Bone marrow (tissue), 2 donors: ENCODE data around the gene DNMT3A.

Source experiments
- DNase-seq, 2 donors: peaks; one replicate each; lab custom pipeline; 2025; lab: John Stamatoyannopoulos, UW

DNMT3A gene

DNA sequence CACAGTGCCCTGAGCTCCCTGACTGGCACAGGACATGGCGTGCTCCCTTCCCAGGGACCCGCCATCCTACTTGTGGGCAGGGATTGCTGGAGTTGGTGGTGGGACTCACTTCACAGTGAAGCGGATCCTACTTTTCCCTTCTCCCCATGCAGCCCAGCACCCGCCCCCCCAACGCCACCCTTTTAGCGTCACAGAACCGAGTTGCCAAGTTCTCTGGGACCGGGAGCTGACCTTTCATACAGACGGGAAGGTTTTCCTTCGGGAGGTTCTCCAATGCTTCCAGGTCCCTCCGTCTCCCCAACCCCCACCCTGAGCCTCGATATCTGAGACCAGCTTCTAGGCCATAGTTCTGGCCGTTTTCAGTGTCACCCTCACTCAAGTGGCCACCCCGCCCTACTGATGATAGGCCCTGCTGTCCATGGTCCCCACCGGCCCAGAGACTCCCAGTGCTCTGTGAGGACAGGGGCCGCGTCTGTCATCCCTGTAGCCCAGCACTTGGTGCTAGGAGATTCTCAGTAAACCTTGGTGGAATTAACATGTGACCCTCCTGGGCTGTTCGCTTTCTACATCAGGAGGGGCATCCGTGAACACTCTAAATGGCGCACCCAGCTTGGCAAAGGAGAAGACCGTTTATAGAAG, 1.6 kb upstream of the DNMT3A start:
- DNase-seq, result no peak

GRCh38 chr2:25342372-25343186, 854 bp upstream of the DNMT3A start:
- DNase-seq, result peak; percentile 41 to 64

DNA sequence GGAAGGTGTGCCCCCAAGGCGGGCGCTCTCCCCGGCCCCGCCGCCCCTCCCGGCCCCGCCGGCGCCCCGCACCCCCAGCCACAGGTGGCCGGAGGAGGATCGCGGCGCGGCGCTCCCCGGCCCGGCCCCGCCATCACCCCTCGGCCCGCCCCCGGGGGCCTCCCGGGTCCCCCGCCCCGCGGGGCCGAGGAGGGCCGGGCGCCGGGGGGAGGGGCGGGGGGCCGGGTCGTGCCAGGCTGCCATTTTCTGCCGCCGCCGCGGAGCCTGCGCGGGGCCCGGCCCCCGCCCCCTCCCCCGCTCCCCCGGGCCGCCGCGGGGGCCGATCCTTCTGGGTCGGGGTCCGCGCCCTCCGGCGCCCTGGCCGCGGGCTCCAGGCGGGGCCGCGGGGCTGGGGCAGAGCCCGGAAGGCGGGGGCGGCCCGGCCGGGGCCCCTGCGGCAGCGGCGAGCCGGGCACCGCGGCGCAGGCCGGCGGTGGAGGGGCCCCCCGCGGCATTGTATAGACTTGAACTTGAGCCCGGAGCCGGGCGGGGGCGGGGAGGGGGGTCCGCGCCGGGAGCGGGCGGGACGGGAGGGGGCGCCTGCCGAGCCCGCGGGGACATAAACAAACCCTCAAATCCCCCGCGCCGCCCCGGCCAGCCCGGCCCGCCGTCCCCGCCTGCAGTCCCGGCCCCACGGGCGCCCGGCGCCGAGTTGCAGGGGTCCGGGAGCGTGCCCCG, 556 bp downstream of the DNMT3A start:
- DNase-seq, result no peak

GRCh38 chr2:25340181-25340921, 1.4 kb downstream of the DNMT3A start:
- DNase-seq, result no peak

- no peak for DNase-seq
Measured at GRCh38 chr2:25339791-25340180, 1.9 kb downstream of the DNMT3A start.

GRCh38 chr2:25339211-25339674, 2.5 kb downstream of the DNMT3A start:
- DNase-seq, result no peak

DNA sequence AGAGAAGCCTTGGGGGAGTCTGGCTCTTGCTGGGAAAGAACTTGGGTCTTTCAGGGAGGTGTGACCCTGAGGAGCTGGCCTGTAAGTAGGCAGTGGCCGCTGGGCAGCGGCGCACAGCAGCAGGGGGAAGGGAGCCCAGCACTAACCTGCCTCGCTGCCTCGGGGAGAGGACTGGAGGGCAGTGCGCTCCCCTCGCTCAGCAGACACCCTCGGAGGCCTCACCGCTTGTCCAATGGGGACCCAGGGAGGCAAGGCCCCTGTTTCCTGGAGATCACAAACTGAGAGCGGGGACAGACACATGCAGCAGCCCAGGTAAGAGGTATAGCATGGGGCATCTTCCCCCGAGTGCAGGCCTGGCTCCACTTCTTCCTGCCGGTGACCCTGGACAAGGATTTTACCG, 3.3 kb downstream of the DNMT3A start:
- DNase-seq, result no peak

DNA sequence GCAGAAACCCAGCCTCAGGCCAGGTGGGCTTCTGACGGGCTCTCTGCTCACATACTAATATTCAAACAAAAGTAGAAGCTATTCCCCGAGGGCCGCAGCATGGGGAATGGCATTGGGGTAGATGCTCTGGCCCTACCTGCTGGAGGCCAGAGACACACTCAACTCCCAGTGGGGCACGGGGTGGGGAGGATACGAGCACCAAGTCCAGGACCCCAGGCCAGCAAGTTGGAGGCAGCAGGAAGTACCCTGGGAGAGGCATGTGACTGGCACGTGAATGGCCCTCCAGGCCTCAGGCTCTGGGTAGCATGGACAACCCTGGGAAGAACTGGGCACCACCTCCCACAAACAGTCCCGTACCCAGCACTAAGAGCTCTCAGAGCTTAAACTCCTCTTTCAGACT, 3.8 kb downstream of the DNMT3A start:
- DNase-seq, result no peak

- no peak for DNase-seq
Measured at GRCh38 chr2:25337276-25337675, 4.4 kb downstream of the DNMT3A start.

GRCh38 chr2:25336383-25336841, 5.3 kb downstream of the DNMT3A start:
- DNase-seq, result no peak

- DNase-seq, result no peak
Measured at GRCh38 chr2:25335971-25336370, 5.8 kb downstream of the DNMT3A start.

GRCh38 chr2:25335204-25335603, 6.5 kb downstream of the DNMT3A start:
- DNase-seq, result no peak

DNA sequence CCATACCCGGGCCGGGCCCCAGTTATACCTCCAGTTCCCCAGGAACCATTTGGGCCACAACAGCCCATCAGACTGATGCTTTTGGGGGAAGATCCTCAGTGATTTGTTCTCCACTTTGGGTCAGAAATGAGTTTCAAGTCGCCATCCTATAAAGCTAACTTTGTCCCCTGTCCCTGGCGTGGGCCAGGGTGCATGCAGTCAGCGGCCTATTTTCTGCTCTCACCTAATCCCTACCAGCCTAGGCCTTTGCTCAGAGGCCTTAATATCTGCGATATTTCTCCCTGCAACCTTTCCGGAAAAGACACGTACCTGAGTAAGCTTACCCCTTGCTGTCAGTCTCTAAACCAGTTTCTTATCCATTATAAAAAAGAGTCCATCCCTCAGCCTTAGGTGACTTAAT, 7.2 kb downstream of the DNMT3A start:
- no peak for DNase-seq

GRCh38 chr2:25333981-25334380, 7.7 kb downstream of the DNMT3A start:
- no peak for DNase-seq

DNA sequence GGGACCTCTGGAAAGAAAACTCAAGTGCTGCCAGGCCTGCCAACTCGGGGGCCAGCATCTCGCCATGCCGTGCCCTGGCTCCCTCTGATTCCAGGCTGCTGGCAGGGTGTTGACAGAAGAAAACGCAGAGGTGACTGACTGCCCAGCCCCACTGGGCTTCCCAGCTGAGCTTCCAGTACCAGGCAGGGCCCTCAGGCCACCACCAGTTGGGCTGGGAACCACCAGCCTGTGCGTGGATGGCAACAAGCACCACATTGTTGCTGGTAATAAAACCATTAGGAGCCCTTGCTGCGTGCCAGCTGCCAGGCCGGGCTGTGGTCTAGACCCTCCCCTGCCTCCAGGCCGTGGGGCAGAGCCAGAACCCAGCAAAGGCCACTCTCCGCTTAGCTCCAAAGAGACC, 9.2 kb downstream of the DNMT3A start:
- no peak for DNase-seq

GRCh38 chr2:25331686-25332365, 9.9 kb downstream of the DNMT3A start:
- DNase-seq, result no peak

DNA sequence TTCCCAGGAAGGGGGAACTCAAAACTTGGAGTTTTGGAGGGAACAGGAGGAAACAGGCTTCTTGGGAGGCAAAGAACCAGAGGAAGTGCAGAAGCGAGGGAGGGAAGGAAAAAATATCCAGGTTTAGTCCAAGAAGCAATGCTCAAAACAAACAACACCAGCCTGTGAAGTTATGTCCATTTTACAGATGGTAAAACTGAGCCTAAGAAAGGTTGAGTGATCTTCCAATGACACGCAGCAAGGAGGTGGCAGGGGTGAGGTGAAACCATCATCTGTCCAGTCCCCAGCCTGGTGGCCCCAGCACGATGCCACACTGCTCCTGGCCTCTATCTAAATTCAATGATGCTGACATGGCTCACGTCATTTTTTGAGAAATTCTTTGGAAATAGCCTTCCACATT, 10.8 kb downstream of the DNMT3A start:
- no peak for DNase-seq

DNA sequence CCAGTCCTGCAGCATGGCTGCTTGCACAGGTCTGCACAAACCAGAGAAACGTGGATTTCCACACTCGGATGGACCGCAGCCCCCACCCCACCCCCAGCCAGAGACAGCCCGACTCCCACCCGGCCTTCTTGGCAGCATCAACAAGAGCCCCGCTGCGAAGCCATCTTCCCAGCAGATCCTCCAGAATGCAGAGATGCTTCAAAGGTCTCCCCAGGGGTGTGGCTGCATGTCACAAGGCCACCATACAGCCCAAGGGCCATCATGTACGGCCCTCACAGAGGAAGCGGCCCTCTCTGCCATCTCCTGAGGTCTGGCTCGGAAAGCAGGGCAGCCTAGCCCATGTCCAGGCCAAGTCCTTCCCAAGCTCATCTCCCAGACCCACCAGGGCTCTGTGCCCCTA, 11.5 kb downstream of the DNMT3A start:
- no peak for DNase-seq

DNA sequence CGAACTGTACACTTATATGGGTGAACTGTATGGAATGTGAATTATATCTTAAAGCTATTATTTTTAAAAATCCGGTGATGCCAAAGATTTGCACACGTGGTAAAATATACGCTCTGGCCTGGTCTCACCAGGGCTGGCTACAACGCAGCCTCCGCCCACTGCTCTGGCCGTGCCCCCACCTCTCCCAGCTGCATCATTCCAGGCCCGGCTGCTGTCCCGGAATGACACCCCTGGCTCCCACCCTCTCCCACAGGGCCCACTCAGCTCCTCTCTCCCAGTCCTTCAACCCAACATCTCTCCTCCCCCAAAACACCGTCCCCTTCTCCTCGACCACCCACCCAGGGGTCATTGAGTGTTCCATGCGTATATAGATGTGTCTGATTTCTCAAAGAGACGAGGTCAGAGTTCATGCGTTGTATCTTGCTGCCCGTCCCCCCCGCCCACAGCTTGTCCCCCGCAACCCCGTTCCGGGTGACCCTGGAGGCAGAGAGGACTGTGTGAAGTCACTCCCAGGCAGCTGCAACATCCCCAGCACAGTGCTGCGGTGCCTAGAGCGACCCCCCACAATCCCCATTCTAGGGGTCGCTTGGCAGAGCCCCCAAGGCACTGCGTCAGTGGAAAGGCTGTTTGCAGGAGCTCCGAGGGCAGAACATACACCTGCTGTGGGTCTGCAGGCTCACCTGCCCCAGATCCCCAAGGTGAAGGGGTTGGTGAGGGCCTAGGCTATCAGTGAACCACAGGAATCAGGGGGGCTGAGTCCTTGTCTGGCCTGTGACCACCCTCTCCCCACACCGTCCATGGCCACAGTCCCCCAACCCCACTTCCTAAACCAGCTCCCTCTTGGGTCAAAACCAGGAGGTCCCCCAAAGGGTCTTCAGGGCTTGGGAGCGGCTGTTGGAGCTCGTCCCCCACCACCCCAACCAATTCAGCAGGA, 13.3 kb downstream of the DNMT3A start:
- no peak for DNase-seq

GRCh38 chr2:25326326-25327013, 15.3 kb downstream of the DNMT3A start:
- DNase-seq, result no peak
